ENCODE results near the gene RABGEF1. TPM values are rescaled to one million over a fixed set of nuclear protein-coding genes. Genes with fewer than 3 reads are reported as not detected.

RABGEF1 gene
- polyA plus RNA-seq, 1 of the 3 experiments (the other 2 are of a cell fraction) = 25.6 TPM

DNA sequence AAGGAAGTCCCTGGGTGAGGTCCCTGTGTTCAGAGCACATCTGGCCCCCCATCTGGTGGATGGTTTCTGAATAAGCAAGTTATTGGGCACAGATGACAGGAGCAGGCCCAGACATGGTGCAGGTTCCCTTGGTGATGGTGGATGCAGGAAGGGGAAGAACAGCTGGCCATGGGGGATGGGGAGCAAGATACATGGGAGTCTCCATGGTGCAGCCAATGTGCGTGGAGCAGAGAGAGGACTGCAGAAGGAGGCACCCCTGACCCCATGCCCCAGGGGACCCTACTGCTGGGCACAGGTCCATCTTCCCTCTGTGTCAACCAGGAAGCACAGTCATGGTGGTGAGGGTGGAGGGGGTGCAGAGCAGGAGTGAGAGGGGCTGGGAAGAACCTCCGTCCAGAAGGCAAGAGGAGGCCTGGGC lies 43.8 kb upstream of the RABGEF1 start:
- no peak overlapping the region for H3K4me2 ChIP-seq
- no peaks in the 10 kb centered on the region for H4K20me1 ChIP-seq (ENCODE audit: insufficient read depth)
- H2AFZ ChIP-seq (ENCODE audit: low read depth) = no peak overlapping the region
- H3K9me3 ChIP-seq = no peaks in the 10 kb centered on the region
- no peaks in the 10 kb centered on the region for H3K9me2 ChIP-seq
- 95% methylated on average over 2 of the region's 2 CpGs for WGBS (ENCODE audit: low lambda C conversion rate)
- no peak overlapping the region; a peak in 1 of 4 replicates for H3K27ac ChIP-seq (ENCODE audit: low read depth in 2 of 2, low read length in 1 of 2)
- H3K27me3 ChIP-seq (ENCODE audit: insufficient read depth) = no peaks in the 10 kb centered on the region
- H3K4me3 ChIP-seq (ENCODE audit: low read depth in 2 of 2, low read length in 1 of 2) = no peak overlapping the region
- peaks cover 0 to 5% of the 10 kb centered on the region in 2 experiments; a peak in 1 of 4 replicates for H3K4me1 ChIP-seq (ENCODE audit: control insufficient read depth in 1 of 2, insufficient read depth in 2 of 2, low read depth in 1 of 2, low read length in 1 of 2)
- CTCF ChIA-PET = interaction anchor here (0.7 to 1.4 kb wide), 2 partner anchors 20 to 98 kb away, joined by 3 to 4 read pairs; no protein-coding TSS in a partner anchor
- peak; percentile 76 for DNase-seq
- TF ChIP-seq, protein P1, sequence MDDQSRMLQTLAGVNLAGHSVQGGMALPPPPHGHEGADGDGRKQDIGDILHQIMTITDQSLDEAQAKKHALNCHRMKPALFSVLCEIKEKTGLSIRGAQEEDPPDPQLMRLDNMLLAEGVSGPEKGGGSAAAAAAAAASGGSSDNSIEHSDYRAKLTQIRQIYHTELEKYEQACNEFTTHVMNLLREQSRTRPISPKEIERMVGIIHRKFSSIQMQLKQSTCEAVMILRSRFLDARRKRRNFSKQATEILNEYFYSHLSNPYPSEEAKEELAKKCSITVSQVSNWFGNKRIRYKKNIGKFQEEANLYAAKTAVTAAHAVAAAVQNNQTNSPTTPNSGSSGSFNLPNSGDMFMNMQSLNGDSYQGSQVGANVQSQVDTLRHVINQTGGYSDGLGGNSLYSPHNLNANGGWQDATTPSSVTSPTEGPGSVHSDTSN (IDR thresholded peaks at IDR 0.05) = no peak
- TF ChIP-seq EP300 (IDR thresholded peaks at IDR 0.05; ENCODE audit: borderline replicate concordance in 1 of 2, low read depth in 1 of 2, low read length in 1 of 2) (peak in 1 of 2 experiments; percentile 19; a peak in 1 of 4 replicates), MXI1 (IDR thresholded peaks at IDR 0.05; ENCODE audit: low read depth, low read length) (peak; percentile 71; the same call in 1 of the 2 replicates), SMC3 (IDR thresholded peaks at IDR 0.05; ENCODE audit: low read depth, low read length) (peak; percentile 6; the same call in 1 of the 2 replicates), RAD21 (IDR thresholded peaks at IDR 0.05; ENCODE audit: low read length) (peak; percentile 58), GATA2 (CRISPR knock-in tag; IDR thresholded peaks at IDR 0.05) (no peak)
- TF ChIP-seq, protein P2, sequence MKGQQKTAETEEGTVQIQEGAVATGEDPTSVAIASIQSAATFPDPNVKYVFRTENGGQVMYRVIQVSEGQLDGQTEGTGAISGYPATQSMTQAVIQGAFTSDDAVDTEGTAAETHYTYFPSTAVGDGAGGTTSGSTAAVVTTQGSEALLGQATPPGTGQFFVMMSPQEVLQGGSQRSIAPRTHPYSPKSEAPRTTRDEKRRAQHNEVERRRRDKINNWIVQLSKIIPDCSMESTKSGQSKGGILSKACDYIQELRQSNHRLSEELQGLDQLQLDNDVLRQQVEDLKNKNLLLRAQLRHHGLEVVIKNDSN (IDR thresholded peaks at IDR 0.05; ENCODE audit: borderline replicate concordance, low read depth) = no peak
- TF ChIP-seq, protein P3, sequence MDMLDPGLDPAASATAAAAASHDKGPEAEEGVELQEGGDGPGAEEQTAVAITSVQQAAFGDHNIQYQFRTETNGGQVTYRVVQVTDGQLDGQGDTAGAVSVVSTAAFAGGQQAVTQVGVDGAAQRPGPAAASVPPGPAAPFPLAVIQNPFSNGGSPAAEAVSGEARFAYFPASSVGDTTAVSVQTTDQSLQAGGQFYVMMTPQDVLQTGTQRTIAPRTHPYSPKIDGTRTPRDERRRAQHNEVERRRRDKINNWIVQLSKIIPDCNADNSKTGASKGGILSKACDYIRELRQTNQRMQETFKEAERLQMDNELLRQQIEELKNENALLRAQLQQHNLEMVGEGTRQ (IDR thresholded peaks at IDR 0.05; ENCODE audit: borderline replicate concordance, low read depth, low read length) = no peak
- H3K9ac ChIP-seq = no peak overlapping the region
- POLR2A ChIA-PET = no interaction called here
- H3K36me3 ChIP-seq (replicated peaks in 1 of 2; ENCODE audit: control insufficient read depth in 1 of 2, insufficient read depth in 2 of 2, low read length in 1 of 2) = peaks cover 0 to 3% of the 10 kb centered on the region in 2 experiments
- peaks cover 9% of the 10 kb centered on the region for H3F3A ChIP-seq (replicated peaks; ENCODE audit: insufficient read depth)
- no peaks in the 10 kb centered on the region for H3K79me2 ChIP-seq (ENCODE audit: insufficient read depth)

DNA sequence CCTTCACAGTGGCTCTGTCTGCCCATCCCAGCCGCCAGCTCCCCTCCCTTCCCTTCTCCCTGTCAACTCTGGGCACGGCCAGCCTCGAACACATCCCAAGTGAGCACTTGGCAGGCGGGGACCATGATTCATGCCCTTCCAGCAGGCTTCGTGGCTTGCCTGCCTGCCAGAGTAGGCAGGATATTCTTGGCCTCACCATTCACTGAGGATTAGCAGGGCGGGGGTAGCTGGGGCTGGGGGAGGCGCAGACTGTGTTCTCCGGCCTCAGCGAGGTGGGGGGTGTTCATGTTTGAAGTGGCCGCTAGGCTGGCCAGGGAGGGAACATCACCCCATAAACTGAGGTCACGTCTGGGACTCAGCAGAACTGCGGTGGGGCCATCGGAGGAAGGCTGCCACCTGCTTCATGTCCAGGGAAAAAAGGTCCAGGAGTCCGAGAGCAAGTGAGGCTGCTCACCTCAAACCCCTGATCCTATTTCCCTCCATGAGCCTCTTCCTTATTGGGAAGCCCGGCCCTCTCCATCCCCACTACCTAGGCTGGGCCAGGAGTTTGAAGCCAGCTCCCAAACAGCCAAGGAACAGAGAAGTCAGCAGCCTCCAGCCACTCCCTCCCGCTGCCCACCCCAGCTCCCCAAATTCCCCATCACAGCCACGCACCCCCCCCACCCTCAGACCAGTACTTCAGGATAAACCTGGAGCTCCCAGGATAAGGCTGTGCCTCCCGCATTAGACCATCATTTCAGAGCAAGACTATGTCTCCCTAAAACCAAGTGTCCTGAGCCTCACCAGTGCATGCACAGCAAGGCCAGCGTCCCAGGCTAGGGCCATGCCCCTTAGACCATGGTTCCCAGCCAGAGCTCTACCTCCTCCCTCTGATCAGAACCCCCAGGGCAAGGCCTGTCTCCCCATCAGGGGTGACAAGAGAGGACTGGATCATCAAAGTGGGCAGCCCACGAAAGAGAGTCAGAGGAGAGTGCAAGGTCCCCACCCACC lies 42.8 kb upstream of the RABGEF1 start:
- H3K79me2 ChIP-seq (ENCODE audit: insufficient read depth) = no peaks in the 10 kb centered on the region
- H3K27me3 ChIP-seq (ENCODE audit: insufficient read depth) = no peaks in the 10 kb centered on the region
- DNase-seq = peak; percentile 21
- H3F3A ChIP-seq (replicated peaks; ENCODE audit: insufficient read depth) = peaks cover 15% of the 10 kb centered on the region
- WGBS (ENCODE audit: low lambda C conversion rate) = 57% methylated on average over 14 of the region's 20 CpGs
- no peak overlapping the region for H3K4me3 ChIP-seq (ENCODE audit: low read depth in 2 of 2, low read length in 1 of 2)
- H3K4me1 ChIP-seq (ENCODE audit: control insufficient read depth in 1 of 2, insufficient read depth in 2 of 2, low read depth in 1 of 2, low read length in 1 of 2) = peaks cover 0 to 5% of the 10 kb centered on the region in 2 experiments; a peak in 1 of 4 replicates
- H3K9ac ChIP-seq = no peak overlapping the region
- H3K9me2 ChIP-seq = no peaks in the 10 kb centered on the region
- H3K9me3 ChIP-seq = no peaks in the 10 kb centered on the region
- H3K36me3 ChIP-seq (replicated peaks in 1 of 2; ENCODE audit: control insufficient read depth in 1 of 2, insufficient read depth in 2 of 2, low read length in 1 of 2) = peaks cover 2 to 4% of the 10 kb centered on the region in 2 experiments
- TF ChIP-seq FOSL2 (IDR thresholded peaks at IDR 0.05; ENCODE audit: borderline replicate concordance, low read depth) (peak; percentile 41; the same call in 1 of the 2 replicates), NFIC (IDR thresholded peaks at IDR 0.05; ENCODE audit: borderline replicate concordance) (peak; percentile 43; the same call in 1 of the 2 replicates), TCF12 (IDR thresholded peaks at IDR 0.05) (0 out of 2 replicates have a peak, but pooled peaks have one; percentile 33), JUND (IDR thresholded peaks at IDR 0.05) (no peak), SIN3A (IDR thresholded peaks at IDR 0.05; ENCODE audit: borderline replicate concordance, low read depth, low read length) (0 out of 2 replicates have a peak, but pooled peaks have one; percentile 27)
- TF ChIP-seq, protein P1 (IDR thresholded peaks at IDR 0.05) = peak; percentile 68
- TF ChIP-seq, protein P4, sequence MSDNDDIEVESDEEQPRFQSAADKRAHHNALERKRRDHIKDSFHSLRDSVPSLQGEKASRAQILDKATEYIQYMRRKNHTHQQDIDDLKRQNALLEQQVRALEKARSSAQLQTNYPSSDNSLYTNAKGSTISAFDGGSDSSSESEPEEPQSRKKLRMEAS (IDR thresholded peaks at IDR 0.05; ENCODE audit: low read depth) = peak; percentile 52; the same call in 1 of the 2 replicates
- TF ChIP-seq, protein P2 (IDR thresholded peaks at IDR 0.05; ENCODE audit: borderline replicate concordance, low read depth) = no peak
- POLR2A ChIA-PET = no interaction called here
- H4K20me1 ChIP-seq (ENCODE audit: insufficient read depth) = no peaks in the 10 kb centered on the region
- H3K27ac ChIP-seq (ENCODE audit: low read depth in 2 of 2, low read length in 1 of 2) = no peak overlapping the region
- CTCF ChIA-PET = no interaction called here
- no peak overlapping the region for H3K4me2 ChIP-seq
- no peak overlapping the region for H2AFZ ChIP-seq (ENCODE audit: low read depth)
